GM19395 (cell line): ENCODE results near the gene RPS18.

Experiments
- ATAC-seq: cut with Tn5 transposase; IDR thresholded peaks from one replicate; pipeline ENCODE4 v1.9.1; 2021; ENCODE audit warnings: mild to moderate bottlenecking, moderate library complexity; ENCODE audit not compliant: unreplicated experiment

RPS18 gene

DNA sequence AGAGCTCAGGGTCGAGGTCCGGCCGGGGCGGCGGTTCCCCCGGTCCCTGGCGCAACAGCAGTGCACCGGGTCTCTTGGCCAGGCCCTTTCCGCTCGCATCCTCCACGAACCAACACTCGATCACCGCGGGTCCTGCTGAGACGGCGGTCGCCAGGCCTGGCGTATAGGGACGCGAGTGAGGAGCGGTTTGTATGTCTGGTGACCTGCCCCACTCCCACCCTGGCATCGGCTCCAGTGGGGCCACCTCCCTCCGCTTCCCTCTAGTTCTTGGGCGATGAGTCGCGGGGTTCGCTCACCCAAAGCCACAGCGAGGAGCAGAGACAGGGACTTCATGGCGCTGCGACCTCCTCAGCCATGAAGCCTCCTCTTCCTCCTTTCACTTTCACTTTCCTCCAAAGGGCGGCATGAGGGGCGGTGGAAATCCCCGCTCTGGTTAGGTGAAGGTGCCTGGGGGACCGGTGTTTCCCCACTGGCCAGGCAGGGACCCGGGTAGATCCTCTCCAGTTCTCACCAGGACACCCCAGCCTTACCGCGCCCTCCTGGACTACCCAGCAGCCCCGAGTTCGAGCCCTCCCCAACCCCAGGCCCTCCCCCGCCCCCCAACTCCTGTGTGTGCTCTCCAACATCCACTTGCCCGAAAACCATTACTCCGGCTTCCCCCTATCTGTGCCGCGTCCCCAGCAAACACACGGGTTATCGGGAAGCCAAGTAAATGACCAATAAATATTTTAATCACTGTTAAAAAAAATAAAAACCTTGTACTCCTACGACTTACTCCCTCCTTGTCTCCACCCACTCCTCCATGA lies 42.0 kb downstream of the RPS18 start, which contains the start of gene TAPBP:
Gene TAPBP (minus strand): TSS at position 370 of the 806 bp plus-strand sequence. CDS start 37 bp downstream, at position 333.
- ATAC-seq = peak; percentile 50

DNA sequence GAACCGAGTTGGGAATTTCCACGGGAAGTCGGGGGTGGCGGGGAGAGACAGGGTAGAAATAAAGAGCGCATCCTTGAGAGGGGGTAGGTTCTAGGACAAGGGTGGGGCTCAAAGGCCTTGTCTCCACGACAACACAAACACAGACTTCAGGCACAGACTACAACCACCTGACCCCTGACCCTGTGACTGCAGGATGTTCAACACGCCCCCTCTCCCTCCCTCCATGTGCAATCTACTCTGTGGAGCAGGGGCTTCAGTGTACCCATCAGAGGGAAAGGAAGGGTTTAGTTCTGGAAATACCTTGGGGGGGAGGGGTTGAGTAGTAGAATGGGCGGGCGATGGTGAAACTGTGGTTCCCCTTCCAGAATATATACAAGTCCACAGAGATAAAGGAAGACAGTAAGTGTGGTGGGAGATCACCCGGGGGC lies 42.7 kb downstream of the RPS18 start:
- ATAC-seq = no peak

DNA sequence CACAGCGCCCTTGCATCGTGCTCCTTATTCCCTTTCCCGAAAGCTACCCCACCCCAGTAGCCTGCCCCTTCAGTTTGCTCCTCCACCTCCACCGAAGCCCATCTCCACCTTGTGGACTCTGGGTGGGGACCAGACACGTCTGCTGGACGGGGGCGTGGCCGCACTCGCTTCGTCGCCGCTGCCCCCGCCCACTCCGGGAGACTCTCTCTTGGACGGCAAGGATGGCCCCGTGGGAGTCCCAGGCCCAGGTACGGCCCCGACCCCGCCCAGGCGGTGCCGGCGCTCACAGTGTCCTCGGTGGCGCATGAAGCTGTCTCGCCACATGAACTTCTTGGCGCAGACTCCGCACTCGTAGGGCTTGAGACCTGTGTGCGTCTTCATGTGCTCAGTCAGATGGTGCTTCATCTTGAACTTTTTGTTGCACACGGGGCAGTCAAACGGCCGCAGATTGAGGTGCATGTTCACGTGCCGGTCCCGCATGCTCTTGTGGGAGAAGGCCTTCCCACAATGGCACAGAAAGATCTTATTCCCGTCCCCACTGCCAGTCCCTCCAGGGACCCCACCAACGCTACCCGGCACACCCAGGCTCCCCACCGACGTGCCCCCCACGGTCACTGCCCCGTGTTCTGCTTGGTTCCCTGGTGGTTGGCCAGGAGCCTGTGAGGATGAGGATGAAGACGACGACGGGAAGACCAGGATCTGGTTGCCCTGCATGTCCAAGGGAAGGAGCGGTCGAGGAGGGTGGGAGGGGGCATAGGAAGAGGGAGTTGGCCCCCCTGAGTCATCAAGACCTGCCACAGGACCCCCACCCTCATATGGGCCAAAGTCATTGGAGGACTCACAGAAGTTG lies 43.3 kb downstream of the RPS18 start:
- ATAC-seq = no peak

DNA sequence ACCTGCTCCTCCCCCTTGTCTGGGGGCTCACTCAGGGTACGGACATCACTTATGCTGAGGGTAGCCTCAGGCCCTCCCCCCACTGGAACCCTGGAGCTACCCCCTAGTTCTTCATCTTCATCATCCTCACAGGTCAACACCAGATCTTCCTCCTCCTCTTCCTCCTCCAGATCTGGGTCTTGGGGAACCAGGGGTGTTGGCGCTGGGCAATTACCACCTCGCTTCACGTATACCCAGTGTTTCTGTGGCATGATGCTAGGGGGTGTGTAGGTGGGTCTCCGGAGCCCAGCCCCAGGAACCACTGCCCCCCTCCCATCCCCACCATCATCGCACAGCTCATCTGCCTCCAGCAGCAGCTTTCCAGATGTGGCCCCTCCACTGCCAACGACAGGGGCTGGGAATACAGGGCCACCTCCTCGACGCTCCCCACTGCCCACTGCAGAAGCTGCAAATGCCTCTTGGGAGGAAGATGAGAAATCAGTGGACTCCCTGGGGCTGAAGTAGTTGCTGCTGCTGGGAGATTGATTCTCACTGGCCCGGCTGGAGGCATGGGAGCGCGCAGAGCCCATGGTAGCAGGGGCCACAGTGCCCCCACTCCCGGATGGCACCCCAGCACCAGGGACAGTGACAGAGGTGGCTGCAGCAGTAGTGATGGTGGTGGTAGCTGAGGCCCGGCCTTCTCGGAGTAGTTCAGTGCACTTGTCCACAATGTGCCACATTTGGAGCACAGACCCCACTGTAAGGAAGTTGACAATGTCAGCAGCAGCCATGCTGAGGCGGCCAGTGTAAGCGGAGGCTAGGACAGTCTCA lies 44.1 kb downstream of the RPS18 start:
- ATAC-seq = no peak

DNA sequence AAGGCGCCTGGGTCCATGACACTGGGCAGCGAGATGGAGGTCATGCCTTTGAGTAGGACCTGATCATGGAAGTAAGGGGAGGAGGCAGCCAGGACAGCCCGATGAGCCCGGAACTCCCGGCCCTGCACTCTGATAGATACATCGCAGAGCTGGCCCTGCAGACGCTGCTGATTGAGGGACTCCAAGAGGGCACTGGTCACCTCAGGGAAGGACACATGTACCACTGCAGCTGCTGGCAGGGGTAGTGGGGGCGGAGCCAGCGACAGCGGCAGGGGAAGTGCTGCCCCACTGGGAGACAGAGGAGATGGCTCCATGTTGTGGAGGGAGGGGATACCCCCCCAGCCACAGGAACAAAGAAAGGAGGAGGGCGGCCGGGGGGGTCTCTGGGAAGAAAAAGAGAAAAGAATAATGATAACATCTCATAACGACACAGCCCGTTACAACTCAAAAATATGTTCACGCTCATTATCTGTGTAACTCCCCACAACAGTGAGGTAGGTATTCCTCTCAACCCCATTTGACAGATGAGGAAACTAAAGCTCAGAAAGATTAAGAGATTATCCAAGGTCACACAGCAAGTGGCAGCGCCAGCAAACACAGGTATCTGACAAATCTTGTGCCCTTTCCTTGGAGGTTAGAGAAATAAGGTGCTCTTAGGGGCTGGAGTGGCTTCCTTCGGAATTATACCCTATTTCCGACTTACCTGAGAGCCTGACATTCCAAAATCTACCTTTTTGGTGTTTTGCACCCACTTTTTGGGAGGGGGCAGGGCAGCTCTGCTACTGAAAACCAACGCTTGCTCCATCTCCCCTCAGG lies 44.9 kb downstream of the RPS18 start:
- ATAC-seq = no peak

DNA sequence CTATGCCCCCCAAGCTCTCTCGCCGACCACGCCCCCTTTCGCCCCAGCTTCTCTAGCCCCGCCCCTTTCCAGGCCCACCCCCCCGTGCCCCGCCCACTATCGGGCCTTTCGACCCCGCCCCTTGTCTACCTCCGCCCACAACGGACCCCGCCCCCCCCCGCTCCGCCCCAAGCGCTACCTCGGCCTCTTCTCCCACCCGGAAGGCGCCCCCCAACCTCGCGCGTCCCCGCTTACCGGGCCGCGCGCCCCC lies 45.5 kb downstream of the RPS18 start:
- no peak for ATAC-seq

DNA sequence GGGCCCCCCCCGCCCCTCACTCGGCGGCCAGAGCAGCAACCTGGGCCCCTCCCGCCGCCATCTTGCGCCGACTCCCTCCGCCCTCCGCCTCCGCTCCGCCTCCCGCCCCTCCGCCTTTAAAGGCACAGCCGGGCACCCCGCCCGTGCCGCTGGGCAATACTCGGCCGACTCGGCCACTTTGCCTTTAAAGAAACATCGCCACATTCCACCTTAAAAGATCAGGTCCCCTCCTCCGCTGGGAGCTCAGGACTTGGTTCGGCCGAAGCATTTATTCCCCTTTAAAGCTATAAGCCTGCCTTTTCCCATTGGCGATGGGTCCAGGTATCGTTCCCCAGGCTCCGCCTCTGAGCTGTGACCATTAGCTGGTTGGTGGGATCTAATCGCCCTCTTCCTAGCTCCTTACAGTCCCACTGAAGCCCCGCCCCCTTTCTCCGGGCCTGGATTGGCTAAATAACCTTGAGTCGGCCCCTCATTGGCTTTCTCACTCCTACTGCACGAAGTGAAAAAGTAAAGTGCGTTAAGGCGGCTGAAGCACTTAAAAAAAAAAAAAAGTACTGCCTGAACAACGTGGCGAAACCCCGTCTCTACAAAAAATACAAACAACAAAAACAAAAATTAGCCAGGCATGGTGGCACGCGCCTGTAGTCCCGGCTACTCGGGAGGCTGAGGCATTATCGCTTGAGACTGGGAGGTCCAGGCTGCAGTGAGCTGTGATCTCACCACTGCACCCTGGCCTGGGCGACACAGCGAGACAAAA lies 46.0 kb downstream of the RPS18 start, which contains the start of gene ZBTB22:
Gene ZBTB22 (minus strand): TSS at position 76 of the 757 bp plus-strand sequence. CDS start 828 bp downstream, outside the sequence.
- ATAC-seq = peak; percentile 52

DNA sequence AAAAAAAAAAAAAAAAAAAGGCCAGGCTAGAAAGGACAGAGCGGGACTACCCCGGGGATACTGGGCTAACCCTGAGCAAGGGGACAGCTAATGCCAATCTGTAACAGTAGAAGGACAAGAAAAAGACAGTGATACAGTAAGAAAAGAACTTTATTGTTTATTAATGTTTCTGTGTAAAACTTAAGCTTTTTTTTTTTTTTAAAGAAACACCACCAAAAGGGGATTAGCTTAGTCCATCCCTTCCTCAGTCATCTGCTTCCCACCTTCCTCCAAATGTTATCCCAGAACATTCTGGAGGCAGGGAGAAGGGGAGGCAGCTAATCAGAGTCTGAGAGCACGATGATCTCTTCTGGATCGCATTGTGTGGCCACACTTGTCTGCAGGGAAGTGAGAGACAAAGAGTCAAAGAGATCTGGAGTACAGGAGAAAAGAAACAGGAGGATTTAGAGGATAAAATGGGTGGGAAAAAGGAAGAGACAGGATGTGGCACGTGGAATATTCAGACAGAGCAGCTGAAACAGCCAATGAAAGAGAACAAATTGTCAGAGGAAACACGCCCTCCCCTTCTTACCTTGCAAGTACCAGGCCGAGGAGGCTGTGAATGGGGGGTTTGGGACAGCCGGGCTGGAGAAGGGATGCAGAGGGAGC lies 46.7 kb downstream of the RPS18 start:
- no peak for ATAC-seq

DNA sequence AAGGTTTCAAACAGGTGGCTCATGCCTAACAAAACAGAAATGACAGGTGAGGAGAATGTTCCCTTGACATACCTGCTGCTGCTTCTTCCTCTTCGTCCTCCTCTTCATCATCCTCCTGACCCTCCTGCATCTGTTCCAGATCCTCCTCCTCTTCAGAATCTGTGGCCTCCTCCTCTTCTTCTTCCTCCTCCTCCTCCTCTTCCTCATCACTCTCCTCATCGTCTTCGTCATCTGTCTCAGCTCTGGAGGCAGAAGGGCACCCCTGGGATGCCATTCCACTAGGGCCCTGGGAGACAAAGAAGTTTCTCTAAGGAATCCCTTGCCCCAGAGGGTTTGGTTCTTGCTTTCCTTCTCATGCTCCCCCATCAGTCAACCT lies 48.1 kb downstream of the RPS18 start:
- no peak for ATAC-seq

DNA sequence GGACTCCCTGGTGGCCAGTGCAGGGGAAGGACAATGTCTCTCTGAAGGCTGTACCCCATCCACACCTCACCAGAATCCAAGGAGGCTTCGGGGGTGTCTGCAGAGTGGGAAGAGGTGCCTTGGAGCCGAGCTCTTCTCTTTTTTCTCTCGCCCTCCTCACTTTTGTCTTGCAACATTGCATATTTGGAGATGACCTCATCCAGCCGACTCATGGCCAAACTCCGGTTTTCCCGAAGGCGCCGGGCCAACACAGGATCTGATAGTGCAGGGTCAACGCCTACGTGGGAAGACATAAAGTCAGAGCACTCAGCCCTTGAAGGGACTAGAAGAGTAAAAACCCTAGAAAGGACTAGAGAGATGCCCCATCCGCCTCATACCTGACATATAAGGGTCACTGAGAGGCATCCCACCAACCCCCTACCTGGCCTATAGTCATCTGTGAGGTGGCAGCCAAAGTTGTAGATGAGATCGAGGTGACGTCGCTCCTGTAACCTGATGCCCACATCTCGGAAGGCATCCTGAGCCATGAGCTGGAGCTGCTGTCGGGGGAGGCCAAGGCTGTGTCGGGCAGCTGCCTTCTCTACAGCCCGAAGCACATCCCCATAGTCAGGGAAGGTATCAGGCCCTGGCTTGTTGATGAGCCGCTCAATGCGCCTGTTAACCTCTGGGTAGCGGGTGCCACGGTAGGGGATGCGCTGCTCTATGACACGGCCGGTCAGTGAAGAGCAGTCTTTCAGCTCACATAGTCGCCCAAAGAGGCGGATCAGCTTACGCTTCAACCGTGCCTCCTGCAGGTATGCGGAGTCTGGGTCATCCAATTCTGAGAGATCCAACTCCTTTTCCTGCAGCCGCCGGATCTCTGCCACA lies 48.7 kb downstream of the RPS18 start:
- ATAC-seq = no peak

DNA sequence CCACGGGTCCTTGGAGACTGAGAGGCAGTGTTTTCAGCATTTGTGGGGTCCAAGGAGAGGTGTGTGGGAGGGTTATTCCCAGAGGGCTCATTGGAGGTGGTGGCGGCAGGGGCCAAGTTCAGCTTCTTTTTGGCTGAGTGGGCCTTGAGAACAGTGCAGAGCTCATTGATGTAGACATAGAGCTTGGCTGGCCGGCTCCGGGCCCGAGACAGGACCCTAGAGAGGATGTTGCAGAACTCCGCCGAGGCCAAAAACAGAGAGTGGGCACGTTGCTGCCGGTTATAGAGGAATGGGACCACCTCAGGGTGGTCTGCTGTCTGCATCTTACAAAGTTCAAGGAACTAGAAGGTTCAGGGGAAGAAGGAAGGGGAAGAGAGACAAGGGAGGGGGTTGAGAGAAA lies 49.4 kb downstream of the RPS18 start:
- no peak for ATAC-seq

DNA sequence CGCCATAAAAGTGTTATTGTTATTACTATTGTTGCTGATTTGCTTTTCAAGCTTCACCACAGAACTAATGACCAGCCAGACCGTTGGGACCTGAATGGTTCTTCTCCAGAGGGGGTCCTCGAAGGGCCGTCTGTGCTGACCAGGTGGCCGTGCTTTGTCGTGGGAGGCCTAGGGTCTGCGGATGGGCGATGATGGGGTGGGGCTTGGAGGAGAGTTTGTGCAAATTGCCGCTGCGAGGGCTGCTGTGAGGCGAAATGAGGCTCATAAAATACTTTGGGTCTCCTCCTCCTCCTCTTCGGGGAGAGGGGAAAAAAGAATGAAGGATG lies 51.7 kb downstream of the RPS18 start:
- ATAC-seq = peak; percentile 9

DNA sequence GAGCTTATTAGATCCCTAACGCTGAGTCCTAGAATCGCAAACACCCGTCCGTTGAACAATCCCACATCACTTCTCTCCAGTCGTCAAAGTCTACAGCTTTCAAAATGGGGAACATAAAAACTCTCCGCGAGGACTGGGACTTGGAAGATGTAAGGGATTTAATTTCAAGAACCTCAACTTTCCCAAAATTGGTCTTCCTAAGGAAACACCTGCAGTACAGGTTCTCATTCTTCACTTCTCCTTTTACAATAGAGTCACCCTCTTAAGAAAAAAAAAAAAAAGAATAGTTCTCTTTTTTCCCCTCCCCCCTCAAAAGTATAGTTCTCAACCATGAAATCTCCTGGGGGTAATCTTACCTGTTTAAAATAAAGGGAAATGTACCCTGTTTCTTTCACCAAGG lies 52.2 kb downstream of the RPS18 start:
- no peak for ATAC-seq
